Esophagus squamous epithelium (tissue), 4 donors: Measurements from ENCODE around the gene MRAS.

ENCODE experiments used
- CTCF ChIP-seq, 6 experiments: fragments of 450-650 bp in 4 of 6; fragments of 200-600 bp in 2 of 6; sonication (generic) in 2 of 6; IDR thresholded peaks; one replicate each; pipeline ENCODE4 v1.5.1; 2016 to 2019; ENCODE audit warnings: antibody characterized with exemption in 6 of 6, mild to moderate bottlenecking in 4 of 6, moderate library complexity in 4 of 6
- POLR2A ChIP-seq, 4 donors: fragments of 450-650 bp; IDR thresholded peaks; one replicate each; pipeline ENCODE4 v1.6.1; 2017; ENCODE audit warnings: antibody characterized with exemption in 4 of 4, mild to moderate bottlenecking in 4 of 4, moderate library complexity in 3 of 4

DNA sequence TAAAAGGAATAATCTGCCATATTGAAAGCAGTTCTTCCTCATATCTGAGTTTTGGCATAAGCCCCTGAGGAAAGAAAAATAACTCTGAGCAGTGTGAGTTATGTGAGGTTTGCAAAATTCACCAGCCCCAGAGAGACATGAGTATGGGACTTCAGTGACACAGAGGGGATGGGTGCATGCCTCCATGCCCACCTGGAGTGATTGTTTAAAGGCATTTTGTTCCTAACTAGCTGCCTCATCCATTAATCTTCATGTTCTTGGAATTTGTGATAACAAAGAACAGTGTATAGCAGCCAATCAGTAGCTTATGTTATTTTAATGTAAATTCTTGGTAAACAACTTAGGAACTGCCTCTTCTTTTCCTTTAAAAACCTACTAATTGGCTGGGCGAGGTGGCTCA, 74.9 kb downstream of the MRAS start:
- no peak for TF ChIP-seq CTCF (IDR thresholded peaks at IDR 0.05)
- TF ChIP-seq POLR2A (IDR thresholded peaks at IDR 0.05) = no peak
